Effector CD4-positive, alpha-beta T cell (primary cell): ENCODE data around the gene EYA2. TPM values are rescaled to one million over a fixed set of nuclear protein-coding genes. Genes with fewer than 3 reads are reported as not detected.
"Not testable (repeated sequence)": the region's sequence is repeated elsewhere in the genome, so short reads cannot be mapped to it uniquely, and the experiment has no call there.

Experiments used
- DNase-seq: peaks from one replicate; pipeline ENCODE4 v3.0.0-alpha.2; 2020
- total RNA-seq: gene quantifications from one replicate; lab custom pipeline; 2026; lab: John Stamatoyannopoulos, UW

Gene EYA2
- not detected for total RNA-seq

DNA sequence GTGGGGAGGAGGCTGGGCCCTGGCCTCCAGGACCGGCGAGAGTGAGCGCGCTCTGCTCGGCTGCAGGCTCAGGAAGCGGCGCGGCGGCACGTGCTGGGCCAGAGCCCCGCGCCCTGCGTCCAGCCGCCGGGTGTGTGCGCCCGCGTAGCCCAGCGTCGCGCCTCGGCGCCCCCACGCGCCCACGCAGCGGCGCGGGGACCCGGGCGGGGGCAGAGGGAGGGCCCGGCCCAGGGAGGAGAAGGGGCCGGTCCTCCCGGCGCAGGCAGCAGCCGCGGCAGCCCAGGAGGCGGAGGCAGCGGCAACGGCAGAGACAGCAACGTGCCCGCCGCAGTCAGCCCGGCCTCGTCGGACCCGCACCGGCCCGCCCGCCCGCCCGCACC lies at the start of gene EYA2:
EYA2 (plus strand) TSS at position 265 of the 380 bp plus-strand sequence. CDS start 95,168 bp downstream, outside the sequence.
- DNase-seq, result no peak

GRCh38 chr20:46844965-46845364 lies 49.7 kb upstream of the EYA2 start:
- no peak for DNase-seq

DNA sequence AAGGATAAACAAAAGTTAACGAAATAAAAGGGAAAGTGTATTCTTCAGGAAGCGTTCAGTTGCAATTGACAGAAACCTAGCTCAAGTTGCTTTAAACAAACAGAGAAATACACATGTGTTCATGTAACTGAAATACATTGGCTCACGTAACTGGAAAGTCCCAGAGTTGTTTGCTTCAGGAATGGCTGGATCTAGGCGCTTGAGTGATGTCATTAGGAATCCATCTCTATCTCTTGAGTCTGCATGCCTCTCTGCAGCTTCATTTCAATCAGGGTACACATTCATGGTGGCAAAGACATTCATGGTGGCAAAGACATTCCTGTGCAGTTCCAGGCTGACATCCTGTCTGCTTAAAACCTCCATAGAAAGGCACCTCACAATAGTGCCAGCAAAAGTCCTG lies 45.4 kb upstream of the EYA2 start:
- DNase-seq, result no peak

- no peak for DNase-seq
Measured at GRCh38 chr20:46849751-46850150, 44.9 kb upstream of the EYA2 start.

DNA sequence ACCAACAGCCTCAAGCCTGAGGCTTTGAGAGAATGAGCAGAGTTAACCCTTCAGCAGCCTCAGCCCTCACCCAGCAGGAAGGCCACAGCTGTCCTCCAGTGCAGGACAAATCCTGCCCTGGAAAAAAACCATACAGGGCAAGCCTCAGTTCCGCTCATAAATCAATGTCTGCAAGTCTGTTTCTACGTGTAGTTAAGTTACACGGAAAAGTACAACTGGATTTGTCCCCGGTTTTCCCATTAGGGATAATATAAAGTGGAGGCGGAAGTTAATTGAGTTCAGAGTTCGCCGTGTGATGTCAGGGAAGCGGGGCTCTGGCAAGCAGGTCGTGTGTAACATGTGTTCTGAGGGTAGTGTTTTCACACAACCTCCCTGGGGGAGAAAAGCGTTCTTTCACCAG lies 44.2 kb upstream of the EYA2 start:
- no peak for DNase-seq

DNA sequence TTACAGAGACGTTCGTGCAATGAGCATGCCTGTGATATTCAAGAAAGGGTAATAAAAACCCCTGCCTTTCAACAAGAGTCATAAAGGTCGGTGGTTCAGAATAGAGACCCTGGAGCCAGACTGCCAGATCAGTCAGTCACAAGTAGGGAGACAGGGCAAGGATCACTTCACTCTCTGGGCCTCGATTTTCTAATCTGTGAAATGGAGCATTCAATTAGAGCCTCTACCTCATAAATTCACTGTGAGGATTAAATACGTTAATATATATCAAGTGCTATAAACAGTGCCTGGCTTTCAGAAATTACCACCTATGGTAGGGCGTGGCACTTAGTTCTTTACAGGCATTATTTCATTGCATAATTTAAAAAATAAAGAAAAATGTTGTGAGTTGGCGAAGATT lies 43.7 kb upstream of the EYA2 start:
- DNase-seq, result no peak

GRCh38 chr20:46851746-46852145 lies 42.9 kb upstream of the EYA2 start:
- DNase-seq, result no peak

DNA sequence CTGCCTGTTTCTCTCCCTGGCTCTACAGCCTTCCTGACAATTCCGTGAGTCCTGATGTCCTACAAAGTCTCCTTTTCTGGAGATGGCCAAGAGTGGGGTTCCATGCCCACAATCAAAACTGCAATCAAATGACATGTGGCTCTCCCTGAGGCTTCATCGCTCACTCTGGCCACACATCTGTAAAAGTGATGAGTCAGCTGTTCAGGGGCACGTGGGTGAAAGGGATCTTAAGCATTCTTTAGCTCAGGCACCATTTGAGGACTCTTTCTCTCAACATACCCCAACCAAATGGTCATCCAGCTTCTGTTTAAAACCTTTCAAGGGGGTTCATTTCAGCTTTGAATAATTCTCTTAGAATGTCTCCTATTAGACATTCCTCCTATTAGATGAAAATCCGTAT lies 42.3 kb upstream of the EYA2 start:
- DNase-seq, result no peak

DNA sequence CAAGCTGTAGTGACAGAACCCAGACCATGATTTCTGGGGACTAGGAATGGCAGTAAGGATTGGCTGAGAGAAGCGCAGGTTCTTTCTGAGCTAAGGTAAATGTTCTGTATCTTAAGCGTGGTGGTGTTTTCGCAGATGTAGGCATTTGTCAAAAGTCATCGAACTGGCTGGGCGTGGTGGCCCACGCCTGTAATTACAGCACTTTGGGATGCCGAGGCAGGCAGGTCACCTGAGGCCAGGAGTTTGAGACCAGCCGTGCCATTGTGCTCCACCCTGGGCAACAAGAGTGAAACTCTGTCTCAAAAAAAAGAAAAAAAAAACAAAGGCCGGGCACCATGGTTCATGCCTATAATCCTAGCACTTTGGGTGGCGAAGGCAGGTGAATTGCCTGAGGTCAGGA lies 40.7 kb upstream of the EYA2 start:
- no peak for DNase-seq

GRCh38 chr20:46857061-46857831 lies 37.4 kb upstream of the EYA2 start:
- no peak for DNase-seq

GRCh38 chr20:46865824-46866223 lies 28.8 kb upstream of the EYA2 start:
- no peak for DNase-seq

GRCh38 chr20:46870041-46870440 lies 24.6 kb upstream of the EYA2 start:
- no peak for DNase-seq

GRCh38 chr20:46872328-46873211 lies 22.1 kb upstream of the EYA2 start:
- no peak for DNase-seq

GRCh38 chr20:46875059-46875458 lies 19.6 kb upstream of the EYA2 start:
- DNase-seq, result no peak

DNA sequence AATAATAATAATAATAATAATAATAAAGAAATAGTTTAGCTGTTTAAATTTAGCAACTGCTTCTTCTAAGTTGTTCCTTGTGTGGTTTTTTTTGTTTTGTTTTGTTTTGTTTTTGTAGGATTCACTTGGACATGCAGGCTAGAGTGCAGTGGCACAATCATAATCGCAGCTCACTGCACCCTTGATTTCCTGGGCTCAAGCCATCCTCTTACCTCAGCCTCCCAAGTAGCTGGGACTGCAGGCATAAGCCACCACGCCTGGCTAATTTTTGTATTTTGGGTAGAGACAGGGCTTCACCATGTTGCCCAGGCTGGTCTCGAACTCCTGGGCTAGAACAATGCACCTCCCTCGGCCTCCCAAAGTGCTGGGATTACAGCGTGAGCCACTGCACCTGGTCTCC lies 15.3 kb upstream of the EYA2 start:
- DNase-seq, result no peak

- DNase-seq, result not testable (repeated sequence)
Measured at GRCh38 chr20:46879963-46880362, 14.7 kb upstream of the EYA2 start.

DNA sequence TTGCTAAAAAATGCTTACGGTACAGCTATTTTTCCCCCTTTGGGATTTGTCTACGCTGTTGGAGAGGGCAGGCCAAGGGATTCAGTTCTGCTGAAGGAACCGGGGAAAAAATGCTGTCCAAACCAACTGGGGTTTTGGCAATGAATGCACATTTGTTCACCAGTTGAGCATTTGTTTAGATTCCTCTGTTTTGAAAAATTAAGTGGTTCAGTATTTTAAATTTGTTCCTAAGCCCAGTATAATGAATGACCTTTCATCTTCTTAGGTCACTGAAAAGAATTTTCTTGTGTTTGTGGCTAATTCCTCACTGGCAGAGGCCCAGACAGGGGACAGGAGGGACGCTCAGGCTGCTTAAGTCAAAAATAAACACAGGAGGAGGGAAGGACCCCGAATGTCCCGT lies 10.8 kb upstream of the EYA2 start:
- DNase-seq, result no peak

GRCh38 chr20:46890682-46891081 lies 4.0 kb upstream of the EYA2 start:
- DNase-seq, result no peak

DNA sequence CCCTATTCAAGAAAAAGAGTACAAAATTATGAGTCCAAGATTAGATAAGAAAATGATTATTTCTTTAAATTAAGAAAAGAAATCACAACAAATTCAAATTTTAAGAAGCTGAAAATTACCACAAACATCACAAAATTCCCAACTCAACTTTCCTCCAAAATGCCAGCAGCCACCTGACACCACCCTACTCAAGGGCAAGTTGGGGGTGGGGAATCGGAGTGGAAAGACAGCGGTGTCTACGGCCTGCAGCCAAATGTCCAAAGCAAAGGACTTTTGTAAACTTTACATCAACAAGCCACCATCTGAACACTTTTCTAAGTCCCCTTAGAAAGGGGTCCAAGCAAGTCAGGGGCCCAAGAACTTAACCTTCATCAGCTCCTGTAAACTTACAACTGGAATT lies 1.6 kb upstream of the EYA2 start:
- no peak for DNase-seq

DNA sequence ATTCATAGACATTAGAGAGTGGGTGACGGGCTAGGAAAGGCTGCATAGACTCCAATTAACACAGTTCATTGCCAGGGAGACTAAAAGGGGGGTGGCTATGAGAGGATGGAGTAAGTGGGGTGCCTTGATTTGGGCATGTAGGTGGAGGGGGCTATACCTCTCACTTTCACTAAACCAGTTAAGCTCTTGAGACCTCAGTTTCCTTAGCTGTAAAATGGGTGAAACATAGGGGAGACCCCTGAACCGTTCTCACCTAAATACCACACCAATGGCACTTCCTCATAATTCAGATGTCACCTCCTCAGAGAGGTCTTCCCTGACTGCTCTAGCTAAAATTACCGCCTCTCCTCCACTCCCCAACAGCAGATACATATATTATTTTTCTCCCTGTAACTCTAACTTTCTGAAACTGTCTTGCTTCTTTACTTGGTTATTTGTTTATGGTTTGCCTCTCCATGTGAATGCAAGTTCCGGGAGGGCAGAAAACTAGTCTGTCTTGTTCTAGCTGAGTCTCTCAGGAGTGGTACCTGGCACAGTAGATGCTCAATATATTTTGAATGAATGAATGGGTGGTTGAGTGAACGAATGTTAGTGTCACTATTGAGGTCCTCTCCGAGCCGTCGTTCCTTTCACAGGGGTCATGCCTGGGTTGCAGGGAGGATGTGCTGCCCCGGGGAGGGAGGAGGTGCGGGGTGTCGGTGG lies 615 bp upstream of the EYA2 start:
- no peak for DNase-seq

- no peak for DNase-seq
Measured at GRCh38 chr20:46894971-46895905, 595 bp downstream of the EYA2 start.

GRCh38 chr20:46895906-46896242 lies 1.2 kb downstream of the EYA2 start:
- no peak for DNase-seq
